Panc1 (cell line): ENCODE measurements around the gene CDH16. TPM values are rescaled to one million over a fixed set of nuclear protein-coding genes. Genes with fewer than 3 reads are reported as not detected.

Experiments
- ATAC-seq: fragments of 200-7000 bp; cut with Tn5 transposase; 2 replicates; pipeline ENCODE4 v1.9.1; 2020; ENCODE audit warnings: mild to moderate bottlenecking, moderate library complexity
- BruUV-seq: library from RNA; stranded (reverse); fragments of 400-500 nt; replicated peaks from 2 replicates; lab custom pipeline; 2021; lab: Mats Ljungman, UMichigan
- CTCF ChIA-PET: fragments of 300-600 bp; sonication (Branson Sonifier 250); formaldehyde crosslinking; loops from one replicate; lab custom pipeline; 2022; ENCODE audit warnings: antibody characterized with exemption; lab: Charles Lee
- POLR2A ChIA-PET: fragments of 300-600 bp; sonication (Branson Sonifier 250); formaldehyde crosslinking; loops from one replicate; lab custom pipeline; 2022; ENCODE audit warnings: antibody characterized with exemption; lab: Charles Lee
- DNase-seq: peaks from one replicate; pipeline ENCODE4 v3.0.0-alpha.2; 2010; ENCODE audit warnings: low read depth, low spot score
- H3K27ac ChIP-seq: 2 replicates; pipeline ENCODE4 v1.5.1; 2011; ENCODE audit warnings: mild to moderate bottlenecking, low read length, inconsistent platforms
- H3K27me3 ChIP-seq: fragments of 200-500 bp; sonication (Bioruptor generic); 2 replicates; pipeline ENCODE4 v1.6.0; 2014; ENCODE audit warnings: low read length, inconsistent platforms; ENCODE audit not compliant: control insufficient read depth, insufficient read depth
- H3K36me3 ChIP-seq: fragments of 200-500 bp; sonication (Bioruptor generic); 2 replicates; pipeline ENCODE4 v1.5.1; 2014; ENCODE audit warnings: inconsistent platforms, mild to moderate bottlenecking, low read length, moderate library complexity; ENCODE audit not compliant: control insufficient read depth, insufficient read depth
- H3K4me1 ChIP-seq: 2 replicates; pipeline ENCODE4 v1.5.1; 2011; ENCODE audit warnings: inconsistent platforms, mild to moderate bottlenecking, low read length, moderate library complexity; ENCODE audit not compliant: control insufficient read depth, insufficient read depth
- H3K4me3 ChIP-seq, 2 experiments: 2 replicates each; pipeline ENCODE4 v1.5.1; 2011 to 2012; ENCODE audit warnings: low read depth in 2 of 2, low read length in 2 of 2, mild to moderate bottlenecking in 2 of 2, inconsistent platforms in 1 of 2, moderate library complexity in 1 of 2
- H3K9me3 ChIP-seq: fragments of 200-500 bp; sonication (Bioruptor generic); 2 replicates; pipeline ENCODE4 v1.5.1; 2014; ENCODE audit warnings: low read depth, mild to moderate bottlenecking, inconsistent platforms, low read length, moderate library complexity; ENCODE audit not compliant: control insufficient read depth, insufficient read depth
- POLR2AphosphoS5 ChIP-seq: IDR thresholded peaks from 2 replicates; pipeline ENCODE4 v1.6.1; 2012; ENCODE audit warnings: mild to moderate bottlenecking, low read depth, low read length, moderate library complexity
- SIN3A ChIP-seq: IDR thresholded peaks from 2 replicates; pipeline ENCODE4 v1.6.1; 2012; ENCODE audit warnings: low read depth, mild to moderate bottlenecking, low read length, moderate library complexity, borderline replicate concordance; ENCODE audit not compliant: insufficient read depth
- TCF7L2 ChIP-seq: IDR thresholded peaks from 2 replicates; pipeline ENCODE4 v1.6.1; 2011; ENCODE audit warnings: mild to moderate bottlenecking, low read depth, low read length, inconsistent platforms
- in situ Hi-C: cut with HindIII; loops from 2 replicates; pipeline ENCODE4 v1.10.0; 2016; ENCODE audit warnings: low sequenced_read_pairs, low pct_unique_long_range_greater_than_20kb
- intact Hi-C: fragments of 100-400 bp; cut with micrococcal nuclease; formaldehyde crosslinking; loops from one replicate; pipeline ENCODE4 v1.10.0; 2022; ENCODE audit not compliant: unreplicated experiment
- total RNA-seq: library from RNA; stranded (reverse); gene quantifications from one replicate; pipeline ENCODE4 v1.2.1, GENCODE V29; 2021; ENCODE audit not compliant: unreplicated experiment
- TF ChIP-seq, protein P1 (sequence below), 2 experiments: IDR thresholded peaks; 2 replicates each; pipeline ENCODE4 v1.6.1; 2011 to 2012; ENCODE audit warnings: low read depth in 2 of 2, control low read depth in 1 of 2, low read length in 1 of 2, mild to moderate bottlenecking in 1 of 2, moderate library complexity in 1 of 2; ENCODE audit not compliant: insufficient read depth in 1 of 2
- TF ChIP-seq, protein P2 (sequence below): fragments of 450-650 bp; IDR thresholded peaks from 2 replicates; pipeline ENCODE4 v1.5.1; 2017; ENCODE audit warnings: mild to moderate bottlenecking

Gene CDH16
- total RNA-seq, 1 experiment from 2014 or later: not detected

DNA sequence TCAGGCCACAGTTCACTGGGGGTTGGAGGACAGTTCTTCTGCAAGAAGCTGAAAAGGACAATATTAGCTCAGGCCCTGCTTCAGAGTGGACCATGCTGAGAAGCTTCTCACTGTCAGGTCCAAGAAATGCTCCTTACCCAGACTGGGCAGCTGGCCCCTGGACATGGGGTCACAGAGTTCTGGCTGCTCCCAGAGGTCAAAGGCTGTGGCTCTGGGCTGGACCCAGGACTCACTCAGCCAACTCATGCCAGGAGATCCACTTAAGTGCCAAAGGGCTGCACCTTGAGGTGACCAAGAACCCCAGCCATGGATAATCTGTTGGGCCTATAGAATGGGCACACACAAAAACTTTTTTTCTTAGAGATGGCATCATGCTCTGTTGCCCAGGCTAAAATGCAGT, 20.7 kb upstream of the CDH16 start:
- ChIA-PET CTCF (no interaction called here), POLR2A (no interaction called here)
- ATAC-seq (no peak), DNase-seq (no peak)
- Histone ChIP-seq H3K9me3 (no peaks in the 10 kb centered on the region), H3K27ac (no peak overlapping the region), H3K4me3 (no peak overlapping the region), H3K27me3 (no peaks in the 10 kb centered on the region), H3K36me3 (no peaks in the 10 kb centered on the region), H3K4me1 (peaks cover 3% of the 10 kb centered on the region)
- BruUV-seq: no TSS peak
- TF ChIP-seq, protein P1, sequence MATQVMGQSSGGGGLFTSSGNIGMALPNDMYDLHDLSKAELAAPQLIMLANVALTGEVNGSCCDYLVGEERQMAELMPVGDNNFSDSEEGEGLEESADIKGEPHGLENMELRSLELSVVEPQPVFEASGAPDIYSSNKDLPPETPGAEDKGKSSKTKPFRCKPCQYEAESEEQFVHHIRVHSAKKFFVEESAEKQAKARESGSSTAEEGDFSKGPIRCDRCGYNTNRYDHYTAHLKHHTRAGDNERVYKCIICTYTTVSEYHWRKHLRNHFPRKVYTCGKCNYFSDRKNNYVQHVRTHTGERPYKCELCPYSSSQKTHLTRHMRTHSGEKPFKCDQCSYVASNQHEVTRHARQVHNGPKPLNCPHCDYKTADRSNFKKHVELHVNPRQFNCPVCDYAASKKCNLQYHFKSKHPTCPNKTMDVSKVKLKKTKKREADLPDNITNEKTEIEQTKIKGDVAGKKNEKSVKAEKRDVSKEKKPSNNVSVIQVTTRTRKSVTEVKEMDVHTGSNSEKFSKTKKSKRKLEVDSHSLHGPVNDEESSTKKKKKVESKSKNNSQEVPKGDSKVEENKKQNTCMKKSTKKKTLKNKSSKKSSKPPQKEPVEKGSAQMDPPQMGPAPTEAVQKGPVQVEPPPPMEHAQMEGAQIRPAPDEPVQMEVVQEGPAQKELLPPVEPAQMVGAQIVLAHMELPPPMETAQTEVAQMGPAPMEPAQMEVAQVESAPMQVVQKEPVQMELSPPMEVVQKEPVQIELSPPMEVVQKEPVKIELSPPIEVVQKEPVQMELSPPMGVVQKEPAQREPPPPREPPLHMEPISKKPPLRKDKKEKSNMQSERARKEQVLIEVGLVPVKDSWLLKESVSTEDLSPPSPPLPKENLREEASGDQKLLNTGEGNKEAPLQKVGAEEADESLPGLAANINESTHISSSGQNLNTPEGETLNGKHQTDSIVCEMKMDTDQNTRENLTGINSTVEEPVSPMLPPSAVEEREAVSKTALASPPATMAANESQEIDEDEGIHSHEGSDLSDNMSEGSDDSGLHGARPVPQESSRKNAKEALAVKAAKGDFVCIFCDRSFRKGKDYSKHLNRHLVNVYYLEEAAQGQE (IDR thresholded peaks at IDR 0.05; ENCODE audit: insufficient read depth in 1 of 2, low read depth in 2 of 2, low read length in 1 of 2): no peak
- TF ChIP-seq POLR2AphosphoS5 (no peak), TCF7L2 (no peak), SIN3A (no peak)
- TF ChIP-seq, protein P2, sequence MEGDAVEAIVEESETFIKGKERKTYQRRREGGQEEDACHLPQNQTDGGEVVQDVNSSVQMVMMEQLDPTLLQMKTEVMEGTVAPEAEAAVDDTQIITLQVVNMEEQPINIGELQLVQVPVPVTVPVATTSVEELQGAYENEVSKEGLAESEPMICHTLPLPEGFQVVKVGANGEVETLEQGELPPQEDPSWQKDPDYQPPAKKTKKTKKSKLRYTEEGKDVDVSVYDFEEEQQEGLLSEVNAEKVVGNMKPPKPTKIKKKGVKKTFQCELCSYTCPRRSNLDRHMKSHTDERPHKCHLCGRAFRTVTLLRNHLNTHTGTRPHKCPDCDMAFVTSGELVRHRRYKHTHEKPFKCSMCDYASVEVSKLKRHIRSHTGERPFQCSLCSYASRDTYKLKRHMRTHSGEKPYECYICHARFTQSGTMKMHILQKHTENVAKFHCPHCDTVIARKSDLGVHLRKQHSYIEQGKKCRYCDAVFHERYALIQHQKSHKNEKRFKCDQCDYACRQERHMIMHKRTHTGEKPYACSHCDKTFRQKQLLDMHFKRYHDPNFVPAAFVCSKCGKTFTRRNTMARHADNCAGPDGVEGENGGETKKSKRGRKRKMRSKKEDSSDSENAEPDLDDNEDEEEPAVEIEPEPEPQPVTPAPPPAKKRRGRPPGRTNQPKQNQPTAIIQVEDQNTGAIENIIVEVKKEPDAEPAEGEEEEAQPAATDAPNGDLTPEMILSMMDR: no peak
- intact Hi-C loops: no loop called here
- in situ Hi-C loops: no loop called here

DNA sequence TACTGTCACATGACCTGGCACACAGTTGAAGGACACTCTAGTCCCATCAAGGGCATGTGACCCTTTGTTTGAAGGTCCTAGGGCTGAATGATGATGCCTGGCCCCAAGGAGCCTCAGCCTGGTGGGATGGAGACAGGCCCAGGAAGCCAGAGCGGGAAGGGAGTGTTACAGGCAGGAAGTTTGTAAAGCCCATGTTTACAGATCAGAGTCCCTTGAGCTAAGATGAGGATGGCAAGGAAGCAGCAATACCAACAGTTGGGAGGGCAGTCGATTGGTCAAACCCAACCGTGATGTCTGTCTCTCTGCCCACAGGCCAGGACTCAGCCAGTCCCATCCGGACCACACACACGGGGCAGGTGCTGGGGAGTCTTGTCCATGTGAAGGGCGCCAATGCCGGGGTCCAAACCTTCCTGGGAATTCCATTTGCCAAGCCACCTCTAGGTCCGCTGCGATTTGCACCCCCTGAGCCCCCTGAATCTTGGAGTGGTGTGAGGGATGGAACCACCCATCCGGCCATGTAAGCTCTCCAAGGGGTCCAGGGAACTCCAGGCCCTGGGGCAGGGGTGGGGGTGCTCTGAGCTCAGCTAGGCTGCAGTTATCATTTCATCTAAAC, 19.1 kb upstream of the CDH16 start:
- CTCF ChIA-PET: no interaction called here
- TF ChIP-seq, protein P2: no peak
- TF ChIP-seq SIN3A (no peak), TCF7L2 (no peak), POLR2AphosphoS5 (no peak)
- TF ChIP-seq, protein P1 (IDR thresholded peaks at IDR 0.05; ENCODE audit: insufficient read depth in 1 of 2, low read depth in 2 of 2, low read length in 1 of 2): no peak
- H3K36me3 ChIP-seq: peaks cover 8% of the 10 kb centered on the region; the same call in 1 of the 2 replicates

More for the DNA sequence above, 19.1 kb upstream of the CDH16 start:
- DNase-seq (no peak), ATAC-seq (no peak)
- POLR2A ChIA-PET: no interaction called here
- intact Hi-C loops: no loop called here
- no peaks in the 10 kb centered on the region for H3K27me3 ChIP-seq
- BruUV-seq: no TSS peak
- in situ Hi-C loops: no loop called here
- H3K27ac ChIP-seq: no peak overlapping the region
- H3K4me1 ChIP-seq: peaks cover 3% of the 10 kb centered on the region
- no peaks in the 10 kb centered on the region for H3K9me3 ChIP-seq
- no peak overlapping the region for H3K4me3 ChIP-seq
